Neutrophil (primary cell): Measurements from ENCODE around the gene CREB3.

ENCODE experiments used
- H3K27ac ChIP-seq: fragments of 200-600 bp; sonication (generic); 2 replicates; pipeline ENCODE4 v1.5.1; 2016; ENCODE audit warnings: mild to moderate bottlenecking, moderate library complexity
- H3K27me3 ChIP-seq: fragments of 200-600 bp; sonication (generic); 2 replicates; pipeline ENCODE4 v1.6.0; 2016; ENCODE audit warnings: mild to moderate bottlenecking
- H3K36me3 ChIP-seq: fragments of 200-600 bp; sonication (generic); 2 replicates; pipeline ENCODE4 v1.5.1; 2017
- H3K4me1 ChIP-seq, 2 experiments: fragments of 200-600 bp in 1 of 2; sonication (generic) in 1 of 2; 1 replicate in 1 of 2; 2 replicates in 1 of 2; pipeline versions ENCODE4 v1.5.1 to v1.6.1; 2013 to 2016; ENCODE audit warnings: low read depth in 1 of 2, low read length in 1 of 2, mild to moderate bottlenecking in 1 of 2, moderate library complexity in 1 of 2; ENCODE audit not compliant: control insufficient read depth in 1 of 2, insufficient read depth in 1 of 2
- H3K4me3 ChIP-seq, 2 experiments: fragments of 200-600 bp in 1 of 2; sonication (generic) in 1 of 2; 1 replicate in 1 of 2; 2 replicates in 1 of 2; pipeline ENCODE4 v1.5.1; 2013 to 2016; ENCODE audit warnings: low read depth in 1 of 2, low read length in 1 of 2, mild to moderate bottlenecking in 1 of 2, moderate library complexity in 1 of 2
- H3K9me3 ChIP-seq: fragments of 200-600 bp; sonication (generic); 2 replicates; pipeline ENCODE4 v1.5.1; 2016
- CTCF ChIP-seq: fragments of 200-600 bp; sonication (generic); IDR thresholded peaks from 2 replicates; pipeline ENCODE4 v1.5.1; 2016; ENCODE audit warnings: antibody characterized with exemption

Gene CREB3

DNA sequence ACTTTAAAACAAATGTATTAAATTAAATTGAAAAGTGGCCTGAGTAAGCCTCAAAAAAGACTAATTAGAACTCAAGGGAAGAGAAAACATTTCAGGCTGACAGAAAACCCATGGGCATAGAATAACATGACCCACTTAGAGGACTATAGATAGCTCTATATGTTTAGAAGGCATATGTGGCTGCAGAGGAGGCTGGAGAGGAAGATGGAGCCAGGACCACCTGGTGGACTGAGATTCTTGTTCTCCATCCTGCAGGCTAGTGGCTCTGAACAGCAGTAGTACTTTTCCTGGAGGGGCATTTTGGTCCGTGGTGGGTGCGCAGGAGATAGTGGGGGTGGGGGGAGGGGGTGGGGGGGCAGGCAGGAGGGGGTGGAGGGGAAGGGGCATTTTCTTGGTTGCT is 48.6 kb downstream of the CREB3 start:
- no peak for TF ChIP-seq CTCF
- Histone ChIP-seq H3K27me3 (no peaks in the 10 kb centered on the region), H3K9me3 (no peaks in the 10 kb centered on the region), H3K4me3 (no peak overlapping the region), H3K36me3 (no peaks in the 10 kb centered on the region), H3K4me1 (peaks cover 0 to under 1% of the 10 kb centered on the region in 2 experiments), H3K27ac (no peak overlapping the region)

- H3K36me3 ChIP-seq, result no peaks in the 10 kb centered on the region
- H3K27ac ChIP-seq, result no peak overlapping the region
- H3K4me3 ChIP-seq, result no peak overlapping the region
- TF ChIP-seq CTCF, result no peak
- no peaks in the 10 kb centered on the region for H3K4me1 ChIP-seq
- H3K9me3 ChIP-seq, result no peaks in the 10 kb centered on the region
- no peaks in the 10 kb centered on the region for H3K27me3 ChIP-seq
These were observed 51.0 kb downstream of the CREB3 start for GRCh38 chr9:35783418-35783817.
